ENCODE measurements around the gene LIX1L. TPM values are rescaled to one million over a fixed set of nuclear protein-coding genes. Genes with fewer than 3 reads are reported as not detected.

Gene LIX1L
- total and polyA plus RNA-seq, 2 of the 13 experiments (the other 11 are each of a cell fraction or from before 2014, with no cell fraction given), result 8.1 to 24.9 TPM

DNA sequence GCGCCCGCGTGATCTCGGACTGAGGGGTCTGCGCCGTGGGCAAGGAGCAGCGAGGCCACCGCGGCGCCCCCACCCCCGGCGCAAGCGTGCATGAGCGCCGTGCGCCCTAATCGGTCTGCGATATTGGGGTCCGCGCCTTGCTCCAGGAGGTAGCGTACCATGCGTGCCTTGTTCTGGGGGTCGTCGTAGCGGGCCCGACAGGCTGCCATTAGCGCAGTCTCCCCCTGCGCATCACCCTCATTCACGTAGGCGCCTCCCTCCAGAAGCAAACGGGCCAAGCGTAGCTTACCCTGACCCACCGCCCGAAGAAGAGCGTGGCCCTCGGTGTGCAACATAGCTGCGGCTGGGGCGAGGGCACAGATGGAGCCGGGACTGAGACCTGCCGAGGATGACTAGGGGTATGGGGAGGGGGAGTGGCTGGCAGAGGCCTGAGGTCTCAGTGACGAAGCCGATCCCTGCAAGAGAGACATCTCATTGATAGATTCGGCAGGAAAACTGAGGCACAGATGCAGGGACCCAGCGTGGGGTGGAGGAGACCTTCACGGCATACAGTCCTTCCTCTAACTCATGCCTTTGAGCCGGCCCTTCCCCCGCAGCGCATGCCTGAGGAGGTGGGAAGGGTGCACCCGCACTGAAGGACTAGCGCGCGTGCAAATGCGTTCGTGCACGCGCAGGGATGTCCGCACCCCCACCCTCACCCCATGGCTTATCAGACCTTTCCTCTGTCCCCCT lies 3.8 kb upstream of the LIX1L start (continued):
- no peak for TF ChIP-seq ZNF558 (CRISPR knock-in tag; IDR thresholded peaks at IDR 0.05; ENCODE audit: borderline replicate concordance)
- TF ChIP-seq, protein P1, sequence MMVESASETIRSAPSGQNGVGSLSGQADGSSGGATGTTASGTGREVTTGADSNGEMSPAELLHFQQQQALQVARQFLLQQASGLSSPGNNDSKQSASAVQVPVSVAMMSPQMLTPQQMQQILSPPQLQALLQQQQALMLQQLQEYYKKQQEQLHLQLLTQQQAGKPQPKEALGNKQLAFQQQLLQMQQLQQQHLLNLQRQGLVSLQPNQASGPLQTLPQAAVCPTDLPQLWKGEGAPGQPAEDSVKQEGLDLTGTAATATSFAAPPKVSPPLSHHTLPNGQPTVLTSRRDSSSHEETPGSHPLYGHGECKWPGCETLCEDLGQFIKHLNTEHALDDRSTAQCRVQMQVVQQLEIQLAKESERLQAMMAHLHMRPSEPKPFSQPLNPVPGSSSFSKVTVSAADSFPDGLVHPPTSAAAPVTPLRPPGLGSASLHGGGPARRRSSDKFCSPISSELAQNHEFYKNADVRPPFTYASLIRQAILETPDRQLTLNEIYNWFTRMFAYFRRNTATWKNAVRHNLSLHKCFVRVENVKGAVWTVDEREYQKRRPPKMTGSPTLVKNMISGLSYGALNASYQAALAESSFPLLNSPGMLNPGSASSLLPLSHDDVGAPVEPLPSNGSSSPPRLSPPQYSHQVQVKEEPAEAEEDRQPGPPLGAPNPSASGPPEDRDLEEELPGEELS (CRISPR knock-in tag; IDR thresholded peaks at IDR 0.05), result no peak
- no peak for TF ChIP-seq RXRA (CRISPR knock-in tag; IDR thresholded peaks at IDR 0.05)
- no peak for TF ChIP-seq FOSL1 (CRISPR knock-in tag; IDR thresholded peaks at IDR 0.05; ENCODE audit: borderline replicate concordance)
- TF ChIP-seq NFIB (CRISPR knock-in tag; IDR thresholded peaks at IDR 0.05; ENCODE audit: borderline replicate concordance), result no peak
- no peak for TF ChIP-seq MAFF (IDR thresholded peaks at IDR 0.05; ENCODE audit: low read depth, low read length)
- TF ChIP-seq, protein P2, sequence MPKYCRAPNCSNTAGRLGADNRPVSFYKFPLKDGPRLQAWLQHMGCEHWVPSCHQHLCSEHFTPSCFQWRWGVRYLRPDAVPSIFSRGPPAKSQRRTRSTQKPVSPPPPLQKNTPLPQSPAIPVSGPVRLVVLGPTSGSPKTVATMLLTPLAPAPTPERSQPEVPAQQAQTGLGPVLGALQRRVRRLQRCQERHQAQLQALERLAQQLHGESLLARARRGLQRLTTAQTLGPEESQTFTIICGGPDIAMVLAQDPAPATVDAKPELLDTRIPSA (CRISPR knock-in tag; IDR thresholded peaks at IDR 0.05; ENCODE audit: borderline replicate concordance), result no peak
- no peak for TF ChIP-seq KAT8 (CRISPR knock-in tag; IDR thresholded peaks at IDR 0.05)
- 0 out of 2 replicates have a peak, but pooled peaks have one; percentile 30 for TF ChIP-seq PRMT3 (CRISPR knock-in tag; IDR thresholded peaks at IDR 0.05; ENCODE audit: borderline replicate concordance, low read depth)
- no peak for TF ChIP-seq REL (CRISPR knock-in tag; conservative IDR thresholded peaks at IDR 0.05)
- TF ChIP-seq SRSF9 (IDR thresholded peaks at IDR 0.05; ENCODE audit: borderline replicate concordance, insufficient read depth, low read depth, low read length, poor library complexity, severe bottlenecking), result no peak
- TF ChIP-seq ZKSCAN1 (IDR thresholded peaks at IDR 0.05; ENCODE audit: low read length), result no peak
- TF ChIP-seq HNF4G (IDR thresholded peaks at IDR 0.05; ENCODE audit: borderline replicate concordance, low read depth, low read length), result no peak
- 0 out of 2 replicates have a peak, but pooled peaks have one; percentile 25 for TF ChIP-seq HNF4G (CRISPR knock-in tag; IDR thresholded peaks at IDR 0.05; ENCODE audit: borderline replicate concordance, low read depth)
- no peak for TF ChIP-seq ZNF878 (CRISPR knock-in tag; IDR thresholded peaks at IDR 0.05)
- TF ChIP-seq, protein P3, sequence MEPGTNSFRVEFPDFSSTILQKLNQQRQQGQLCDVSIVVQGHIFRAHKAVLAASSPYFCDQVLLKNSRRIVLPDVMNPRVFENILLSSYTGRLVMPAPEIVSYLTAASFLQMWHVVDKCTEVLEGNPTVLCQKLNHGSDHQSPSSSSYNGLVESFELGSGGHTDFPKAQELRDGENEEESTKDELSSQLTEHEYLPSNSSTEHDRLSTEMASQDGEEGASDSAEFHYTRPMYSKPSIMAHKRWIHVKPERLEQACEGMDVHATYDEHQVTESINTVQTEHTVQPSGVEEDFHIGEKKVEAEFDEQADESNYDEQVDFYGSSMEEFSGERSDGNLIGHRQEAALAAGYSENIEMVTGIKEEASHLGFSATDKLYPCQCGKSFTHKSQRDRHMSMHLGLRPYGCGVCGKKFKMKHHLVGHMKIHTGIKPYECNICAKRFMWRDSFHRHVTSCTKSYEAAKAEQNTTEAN (CRISPR knock-in tag; conservative IDR thresholded peaks at IDR 0.05), result no peak
- no peak for TF ChIP-seq FOSL2 (CRISPR knock-in tag; IDR thresholded peaks at IDR 0.05)
- TF ChIP-seq ZNF354B (CRISPR knock-in tag; IDR thresholded peaks at IDR 0.05), result no peak
- no peak for TF ChIP-seq GATA4 (IDR thresholded peaks at IDR 0.05; ENCODE audit: borderline replicate concordance, low read depth)
- TF ChIP-seq TBL1XR1 (IDR thresholded peaks at IDR 0.05; ENCODE audit: borderline replicate concordance, low read length, partially characterized antibody), result no peak

Measured in HepG2 (cell line).